GM12878 (cell line): ENCODE results near the gene XRRA1. TPM values are rescaled to one million over a fixed set of nuclear protein-coding genes. Genes with fewer than 3 reads are reported as not detected.

Experiments used
- ATAC-seq: fragments of 200-7000 bp; cut with Tn5 transposase; 3 replicates; pipeline ENCODE4 v1.9.1; 2020; ENCODE audit warnings: mild to moderate bottlenecking, moderate library complexity
- BruUV-seq: library from RNA; stranded (reverse); fragments of 400-500 nt; replicated peaks from 2 replicates; lab custom pipeline; 2021; lab: Mats Ljungman, UMichigan
- CTCF ChIA-PET: fragments of 300-600 bp; sonication (Branson Sonifier 250); formaldehyde crosslinking; extraction: SDS; loops from one replicate; lab custom pipeline; 2021; ENCODE audit warnings: inconsistent platforms; lab: Yijun Ruan, JAX
- POLR2A ChIA-PET: fragments of 350-600 bp; formaldehyde crosslinking; extraction: SDS; loops from one replicate; lab custom pipeline; 2021; ENCODE audit warnings: inconsistent platforms; lab: Charles Lee
- RAD21 ChIA-PET: fragments of 300-600 bp; sonication (Branson Sonifier 250); formaldehyde crosslinking; loops from one replicate; lab custom pipeline; 2023; ENCODE audit warnings: antibody characterized with exemption; ENCODE audit not compliant: unreplicated experiment; lab: Charles Lee
- SMC1A ChIA-PET: fragments of 300-600 bp; sonication (Branson Sonifier 250); formaldehyde crosslinking; loops from one replicate; lab custom pipeline; 2023; ENCODE audit not compliant: unreplicated experiment, uncharacterized antibody; lab: Charles Lee
- DNase-seq: peaks from one replicate; pipeline ENCODE4 v3.0.0-alpha.2; 2011; ENCODE audit warnings: low read depth, low spot score
- FAIRE-seq: peaks from 3 replicates; lab custom pipeline; 2011; peaks lifted over from hg19 to GRCh38; lab: Jason Lieb, UNC
- H2AFZ ChIP-seq: 2 replicates; pipeline ENCODE4 v1.6.0; 2011; ENCODE audit warnings: low read depth, low read length, control low read depth; ENCODE audit not compliant: control insufficient read depth
- H3K27ac ChIP-seq: 2 replicates; pipeline ENCODE4 v1.5.1; 2011; ENCODE audit warnings: control low read depth; ENCODE audit not compliant: control insufficient read depth, insufficient read depth
- H3K27me3 ChIP-seq, 2 experiments: replicated peaks in 1 of 2; 2 replicates each; pipeline versions ENCODE4 v1.6.0 to v1.6.1; 2011; ENCODE audit warnings: low read length in 1 of 2; ENCODE audit not compliant: control insufficient read depth in 2 of 2, insufficient read depth in 2 of 2
- H3K36me3 ChIP-seq, 2 experiments: 2 replicates each; pipeline ENCODE4 v1.5.1; 2011; ENCODE audit warnings: low read length in 1 of 2; ENCODE audit not compliant: control insufficient read depth in 2 of 2, insufficient read depth in 2 of 2
- H3K4me1 ChIP-seq: 2 replicates; pipeline ENCODE4 v1.6.1; 2011; ENCODE audit warnings: mild to moderate bottlenecking, low read length, moderate library complexity, mixed read lengths; ENCODE audit not compliant: control insufficient read depth, insufficient read depth
- H3K4me2 ChIP-seq: 2 replicates; pipeline ENCODE4 v1.6.0; 2011; ENCODE audit warnings: control low read depth; ENCODE audit not compliant: control insufficient read depth, insufficient read depth
- H3K4me3 ChIP-seq: fragments of 200-600 bp; sonication (generic); 2 replicates; pipeline ENCODE4 v1.5.1; 2016
- H3K79me2 ChIP-seq: 2 replicates; pipeline ENCODE4 v1.6.0; 2011; ENCODE audit warnings: low read length; ENCODE audit not compliant: control insufficient read depth, insufficient read depth
- H3K9ac ChIP-seq: 2 replicates; pipeline ENCODE4 v1.8.0; 2011; ENCODE audit warnings: low read length, control low read depth, mixed read lengths; ENCODE audit not compliant: control insufficient read depth, insufficient read depth
- H3K9me3 ChIP-seq: replicated peaks from 3 replicates; pipeline ENCODE4 v1.5.1; 2011; ENCODE audit warnings: mild to moderate bottlenecking, low read length; ENCODE audit not compliant: control insufficient read depth, insufficient read depth
- H4K20me1 ChIP-seq: 2 replicates; pipeline ENCODE4 v1.6.0; 2011; ENCODE audit not compliant: control insufficient read depth, insufficient read depth
- ESRRA ChIP-seq: IDR thresholded peaks from 2 replicates; pipeline ENCODE4 v1.6.1; 2012; ENCODE audit warnings: mild to moderate bottlenecking, low read length, improper control_type of control experiment
- IRF3 ChIP-seq: fragments of 450-650 bp; IDR thresholded peaks from 2 replicates; pipeline ENCODE4 v1.6.1; 2014; ENCODE audit warnings: mild to moderate bottlenecking
- MEF2B ChIP-seq: fragments of 450-650 bp; IDR thresholded peaks from 2 replicates; pipeline ENCODE4 v1.6.1; 2018; ENCODE audit warnings: mild to moderate bottlenecking, moderate library complexity; ENCODE audit not compliant: partially characterized antibody, poor library complexity, severe bottlenecking
- NFXL1 ChIP-seq: fragments of 450-650 bp; IDR thresholded peaks from 2 replicates; pipeline ENCODE4 v1.6.1; 2017; ENCODE audit warnings: antibody characterized with exemption, mild to moderate bottlenecking, borderline replicate concordance
- NKRF ChIP-seq: fragments of 450-650 bp; conservative IDR thresholded peaks from 2 replicates; pipeline ENCODE4 v1.6.1; 2017; ENCODE audit warnings: mild to moderate bottlenecking, moderate library complexity
- RELA ChIP-seq: fragments of 450-650 bp; IDR thresholded peaks from 2 replicates; pipeline ENCODE4 v1.8.0; 2014; ENCODE audit warnings: borderline replicate concordance; ENCODE audit not compliant: partially characterized antibody
- YY1 ChIP-seq: IDR thresholded peaks from 2 replicates; pipeline ENCODE4 v1.6.1; 2011; ENCODE audit warnings: low read depth, mild to moderate bottlenecking, low read length
- WGBS: methylation state at CpG from one replicate; pipeline ENCODE4 v1.1.6; 2016; ENCODE audit warnings: low lambda C conversion rate; ENCODE audit not compliant: insufficient replicate concordance, insufficient coverage; ENCODE audit errors: missing lambda C conversion rate; 5-methylcytosine and 5-hydroxymethylcytosine counted together
- in situ Hi-C: fragments of 300-500 bp; cut with MboI; formaldehyde crosslinking; loops from 9 replicates; pipeline ENCODE4 v1.14.3; 2018; ENCODE audit warnings: mixed read lengths
- intact Hi-C: fragments of 100-400 bp; cut with micrococcal nuclease; formaldehyde crosslinking; loops from one replicate; pipeline ENCODE4 v1.14.2; 2022; ENCODE audit not compliant: unreplicated experiment
- polyA plus RNA-seq, 11 experiments: library from polyadenylated mRNA; depleted of rRNA in 4 of 11; unstranded in 6 of 11; stranded (reverse) in 5 of 11; fragments of >200 nt; fragmentation: Nextera tagmentation in 4 of 11; fragmentation: Illumina TruSeq in 1 of 11; extraction: Ambion mirVana in 4 of 11; extraction: Trizol in 1 of 11; gene quantifications; 1 replicate in 1 of 11; 2 replicates in 10 of 11; pipeline versions ENCODE4 v1.2.1 to v1.2.3, GENCODE V29; 2011 to 2016; ENCODE audit warnings: inconsistent platforms in 2 of 11, missing spikeins in 2 of 11, low read depth in 1 of 11
- total RNA-seq, 4 experiments: library from RNA; depleted of rRNA in 3 of 4; stranded (reverse); fragments of >200 nt in 3 of 4; fragmentation: Illumina TruSeq in 1 of 4; extraction: Trizol in 1 of 4; gene quantifications; 2 replicates each; pipeline versions ENCODE4 v1.2.1 to v1.2.3, GENCODE V29; 2013 to 2021
- TF ChIP-seq, protein P1 (sequence below): IDR thresholded peaks from 2 replicates; pipeline ENCODE4 v1.6.1; 2011; ENCODE audit warnings: mild to moderate bottlenecking, low read depth, low read length, moderate library complexity; ENCODE audit not compliant: insufficient replicate concordance
- TF ChIP-seq, protein P2 (sequence below): fragments of 450-650 bp; IDR thresholded peaks from 2 replicates; pipeline ENCODE4 v1.6.1; 2017; ENCODE audit warnings: mild to moderate bottlenecking, low read depth, inconsistent platforms; ENCODE audit not compliant: poor library complexity, severe bottlenecking

XRRA1 gene
- total and polyA plus RNA-seq, 10 of the 15 experiments (the other 5 are each of a cell fraction or from before 2014, with no cell fraction given) = 2.5 to 8.8 (median 4.6) TPM

- FAIRE-seq = no peak
- Histone ChIP-seq H3K79me2 (no peaks in the 10 kb centered on the region), H3K4me1 (no peaks in the 10 kb centered on the region), H3K27me3 (no peaks in the 10 kb centered on the region), H3K36me3 (peaks cover 0 to 18% of the 10 kb centered on the region in 2 experiments; a peak in 2 of 4 replicates), H3K4me3 (no peak overlapping the region), H3K9ac (no peak overlapping the region), H4K20me1 (no peaks in the 10 kb centered on the region), H3K27ac (no peak overlapping the region), H3K9me3 (no peaks in the 10 kb centered on the region), H2AFZ (no peak overlapping the region), H3K4me2 (no peak overlapping the region)
- ChIA-PET SMC1A (interaction anchor here (1.1 kb wide), 1 partner anchor 63 kb away, joined by 3 read pairs; no protein-coding TSS in a partner anchor), POLR2A (no interaction called here), RAD21 (no interaction called here), CTCF (no interaction called here)
- no peak for DNase-seq
- in situ Hi-C loops (no loop called here), intact Hi-C loops (loop anchor here (5.0 kb wide), 1 partner anchor 49 kb away; no protein-coding TSS in a partner anchor)
- ATAC-seq = no peak
- TF ChIP-seq RELA (no peak), IRF3 (no peak)
- no TSS peak for BruUV-seq
- 96% methylated on average over 2 of the region's 2 CpGs for WGBS
Observed at GRCh38 chr11:74816664-74817063, 132.2 kb downstream of the XRRA1 start.

DNA sequence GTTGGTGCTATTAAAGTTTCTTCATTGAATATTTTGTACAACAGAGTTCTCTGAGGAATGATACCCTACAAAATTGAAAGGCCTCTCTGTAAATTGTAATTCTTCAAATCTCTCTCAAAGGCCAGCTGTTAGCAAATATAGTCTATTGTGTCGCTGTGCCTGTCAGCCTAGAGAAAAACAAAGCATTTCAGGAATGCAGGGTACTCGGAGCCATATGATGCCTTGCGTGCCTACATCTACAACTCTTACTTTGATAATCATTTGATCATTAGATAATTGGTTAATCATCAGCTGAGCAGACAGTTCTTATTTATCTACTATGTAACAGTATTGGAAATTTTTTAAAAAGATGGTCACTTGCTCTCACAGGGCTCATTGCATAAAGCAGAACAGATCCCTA is 132.9 kb downstream of the XRRA1 start:
- no peaks in the 10 kb centered on the region for H3K79me2 ChIP-seq
- H4K20me1 ChIP-seq = no peaks in the 10 kb centered on the region
- no peak overlapping the region for H3K4me2 ChIP-seq
- H3K4me1 ChIP-seq = no peaks in the 10 kb centered on the region
- no peak overlapping the region for H3K9ac ChIP-seq
- ChIA-PET POLR2A (no interaction called here), SMC1A (interaction anchor here (1.1 kb wide), 1 partner anchor 63 kb away, joined by 3 read pairs; no protein-coding TSS in a partner anchor), CTCF (no interaction called here), RAD21 (no interaction called here)
- ATAC-seq = no peak
- in situ Hi-C loops = no loop called here
- DNase-seq = no peak
- no TSS peak for BruUV-seq
- FAIRE-seq = no peak
- H3K27ac ChIP-seq = no peak overlapping the region
- H3K36me3 ChIP-seq = peaks cover 0 to 16% of the 10 kb centered on the region in 2 experiments; a peak in 2 of 4 replicates
- intact Hi-C loops = loop anchor here (5.0 kb wide), 1 partner anchor 49 kb away; no protein-coding TSS in a partner anchor
- no peak overlapping the region for H3K4me3 ChIP-seq
- WGBS = 100% methylated on average over 3 of the region's 3 CpGs
- no peak overlapping the region for H2AFZ ChIP-seq
- no peaks in the 10 kb centered on the region for H3K27me3 ChIP-seq
- no peaks in the 10 kb centered on the region for H3K9me3 ChIP-seq
- TF ChIP-seq, protein P1, sequence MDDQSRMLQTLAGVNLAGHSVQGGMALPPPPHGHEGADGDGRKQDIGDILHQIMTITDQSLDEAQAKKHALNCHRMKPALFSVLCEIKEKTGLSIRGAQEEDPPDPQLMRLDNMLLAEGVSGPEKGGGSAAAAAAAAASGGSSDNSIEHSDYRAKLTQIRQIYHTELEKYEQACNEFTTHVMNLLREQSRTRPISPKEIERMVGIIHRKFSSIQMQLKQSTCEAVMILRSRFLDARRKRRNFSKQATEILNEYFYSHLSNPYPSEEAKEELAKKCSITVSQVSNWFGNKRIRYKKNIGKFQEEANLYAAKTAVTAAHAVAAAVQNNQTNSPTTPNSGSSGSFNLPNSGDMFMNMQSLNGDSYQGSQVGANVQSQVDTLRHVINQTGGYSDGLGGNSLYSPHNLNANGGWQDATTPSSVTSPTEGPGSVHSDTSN = no peak
- no peak for TF ChIP-seq NFXL1
- TF ChIP-seq ESRRA = no peak
- TF ChIP-seq, protein P2, sequence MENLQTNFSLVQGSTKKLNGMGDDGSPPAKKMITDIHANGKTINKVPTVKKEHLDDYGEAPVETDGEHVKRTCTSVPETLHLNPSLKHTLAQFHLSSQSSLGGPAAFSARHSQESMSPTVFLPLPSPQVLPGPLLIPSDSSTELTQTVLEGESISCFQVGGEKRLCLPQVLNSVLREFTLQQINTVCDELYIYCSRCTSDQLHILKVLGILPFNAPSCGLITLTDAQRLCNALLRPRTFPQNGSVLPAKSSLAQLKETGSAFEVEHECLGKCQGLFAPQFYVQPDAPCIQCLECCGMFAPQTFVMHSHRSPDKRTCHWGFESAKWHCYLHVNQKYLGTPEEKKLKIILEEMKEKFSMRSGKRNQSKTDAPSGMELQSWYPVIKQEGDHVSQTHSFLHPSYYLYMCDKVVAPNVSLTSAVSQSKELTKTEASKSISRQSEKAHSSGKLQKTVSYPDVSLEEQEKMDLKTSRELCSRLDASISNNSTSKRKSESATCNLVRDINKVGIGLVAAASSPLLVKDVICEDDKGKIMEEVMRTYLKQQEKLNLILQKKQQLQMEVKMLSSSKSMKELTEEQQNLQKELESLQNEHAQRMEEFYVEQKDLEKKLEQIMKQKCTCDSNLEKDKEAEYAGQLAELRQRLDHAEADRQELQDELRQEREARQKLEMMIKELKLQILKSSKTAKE = no peak
- no peak for TF ChIP-seq MEF2B
- TF ChIP-seq NKRF = no peak
- TF ChIP-seq YY1 = no peak
